Natural killer cell (primary cell): ENCODE results near the gene SERGEF. TPM values are rescaled to one million over a fixed set of nuclear protein-coding genes. Genes with fewer than 3 reads are reported as not detected.

Experiments
- ATAC-seq, 3 donors: fragments of 150-1000 bp in 2 of 3; fragments of 200-7000 bp in 1 of 3; cut with Tn5 transposase; 1 replicate in 1 of 3; 2 replicates in 2 of 3; pipeline ENCODE4 v1.10.0; 2021; ENCODE audit warnings: mild to moderate bottlenecking in 2 of 3, moderate library complexity in 2 of 3
- DNase-seq, 2 donors: peaks; one replicate each; pipeline versions ENCODE4 v3.0.0 to v3.0.0-alpha.2; 2013 to 2021; ENCODE audit warnings: mixed read lengths in 1 of 2
- H3K27ac ChIP-seq: one replicate; pipeline ENCODE4 v1.5.1; 2013; ENCODE audit warnings: mild to moderate bottlenecking, low read length
- H3K27me3 ChIP-seq: one replicate; pipeline ENCODE4 v1.6.1; 2013; ENCODE audit warnings: low read length; ENCODE audit not compliant: control insufficient read depth, insufficient read depth
- H3K36me3 ChIP-seq: one replicate; pipeline ENCODE4 v1.6.1; 2013; ENCODE audit warnings: low read length; ENCODE audit not compliant: control insufficient read depth, insufficient read depth
- H3K4me1 ChIP-seq: one replicate; pipeline ENCODE4 v1.6.1; 2013; ENCODE audit warnings: low read length; ENCODE audit not compliant: control insufficient read depth, insufficient read depth
- H3K4me3 ChIP-seq: one replicate; pipeline ENCODE4 v1.5.1; 2013; ENCODE audit warnings: low read length
- H3K9me3 ChIP-seq: one replicate; pipeline ENCODE4 v1.6.1; 2013; ENCODE audit warnings: low read length; ENCODE audit not compliant: control insufficient read depth, insufficient read depth
- H3K27ac Mint-ChIP-seq, 2 donors: one replicate each; pipeline ENCODE4 v1.8.0; 2022; ENCODE audit warnings: mild to moderate bottlenecking in 2 of 2, mixed read lengths in 2 of 2, moderate library complexity in 1 of 2
- H3K27me3 Mint-ChIP-seq, 2 donors: one replicate each; pipeline ENCODE4 v1.8.0; 2022; ENCODE audit warnings: low read depth in 2 of 2, mixed read lengths in 2 of 2
- H3K36me3 Mint-ChIP-seq: one replicate; pipeline ENCODE4 v1.8.0; 2022; ENCODE audit warnings: mixed read lengths
- H3K4me1 Mint-ChIP-seq, 2 donors: one replicate each; pipeline ENCODE4 v1.8.0; 2022; ENCODE audit warnings: mixed read lengths in 2 of 2
- H3K4me3 Mint-ChIP-seq: one replicate; pipeline ENCODE4 v1.8.0; 2022; ENCODE audit warnings: mild to moderate bottlenecking, moderate library complexity, mixed read lengths
- H3K9me3 Mint-ChIP-seq, 2 donors: one replicate each; pipeline ENCODE4 v1.8.0; 2022; ENCODE audit warnings: mixed read lengths in 2 of 2
- CTCF ChIP-seq: fragments of 200-600 bp; IDR thresholded peaks from one replicate; pipeline ENCODE4 v1.8.0; 2022; ENCODE audit warnings: antibody characterized with exemption
- WGBS: methylation state at CpG from one replicate; pipeline ENCODE4 v1.1.7; 2013; ENCODE audit warnings: missing lambda C conversion rate; ENCODE audit not compliant: insufficient coverage; 5-methylcytosine and 5-hydroxymethylcytosine counted together
- intact Hi-C: fragments of 100-400 bp; cut with micrococcal nuclease; formaldehyde crosslinking; loops from one replicate; pipeline ENCODE4 v1.14.2; 2022
- total RNA-seq, 4 donors: library from RNA; stranded (reverse); fragments of 120-200 nt in 1 of 4; gene quantifications; one replicate each; pipeline versions ENCODE4 v1.2.3 to v1.2.4, GENCODE V29; 2013 to 2022

Gene SERGEF
- total RNA-seq, 3 donors from 2014 or later (not counting 1 experiment from before 2014, with no cell fraction given), result 67.5 to 78.6 (median 69.4) TPM

GRCh38 chr11:17852246-17852645 lies 160.6 kb downstream of the SERGEF start:
- intact Hi-C loops, result no loop called here
- Histone ChIP-seq H3K4me3 (no peak overlapping the region), H3K9me3 (no peaks in the 10 kb centered on the region), H3K27ac (no peak overlapping the region), H3K36me3 (peaks cover 5% of the 10 kb centered on the region), H3K27me3 (no peaks in the 10 kb centered on the region), H3K4me1 (peaks cover 5% of the 10 kb centered on the region)
- H3K27me3 Mint-ChIP-seq, result no peaks in the 10 kb centered on the region
- no peaks in the 10 kb centered on the region for H3K9me3 Mint-ChIP-seq
- H3K4me1 Mint-ChIP-seq, result peaks cover 17% of the 10 kb centered on the region in 2 donors
- H3K4me3 Mint-ChIP-seq, result no peak overlapping the region
- peaks cover 3% of the 10 kb centered on the region for H3K36me3 Mint-ChIP-seq
- WGBS, result 95% methylated on average over 1 of the region's 1 CpG
- no peak overlapping the region for H3K27ac Mint-ChIP-seq
- DNase-seq (no peak), ATAC-seq (no peak)
- TF ChIP-seq CTCF, result no peak

DNA sequence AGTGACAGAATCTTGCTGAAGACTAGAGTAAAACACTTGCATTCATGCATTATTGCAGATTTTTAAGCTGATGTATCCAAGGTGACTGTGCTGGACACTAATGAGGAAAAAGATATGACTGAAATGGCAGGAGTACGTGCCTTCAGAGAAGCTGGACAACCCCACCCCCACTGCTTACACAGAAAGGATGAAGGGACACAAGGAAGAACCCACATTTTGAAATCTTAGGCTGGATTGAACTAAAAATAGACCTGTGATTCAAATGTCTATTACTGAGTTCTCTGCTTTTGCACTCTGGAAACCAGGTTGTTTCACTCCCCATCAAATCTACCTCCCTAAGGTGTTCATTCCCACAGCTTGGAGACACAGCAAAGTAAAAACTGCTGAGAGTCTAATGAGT lies 161.2 kb downstream of the SERGEF start:
- no peaks in the 10 kb centered on the region for H3K27me3 Mint-ChIP-seq
- intact Hi-C loops, result no loop called here

GRCh38 chr11:17850336-17850735 lies 162.5 kb downstream of the SERGEF start:
- Histone ChIP-seq H3K4me1 (no peaks in the 10 kb centered on the region), H3K27me3 (no peaks in the 10 kb centered on the region), H3K9me3 (no peaks in the 10 kb centered on the region), H3K27ac (no peak overlapping the region), H3K4me3 (no peak overlapping the region), H3K36me3 (peaks cover 10% of the 10 kb centered on the region)
- intact Hi-C loops, result no loop called here
- H3K27ac Mint-ChIP-seq, result no peak overlapping the region
- ATAC-seq (no peak), DNase-seq (no peak)
- H3K36me3 Mint-ChIP-seq, result no peaks in the 10 kb centered on the region
- H3K27me3 Mint-ChIP-seq, result no peaks in the 10 kb centered on the region
- no peaks in the 10 kb centered on the region for H3K9me3 Mint-ChIP-seq
- peaks cover 0 to under 1% of the 10 kb centered on the region in 2 donors for H3K4me1 Mint-ChIP-seq
- TF ChIP-seq CTCF, result no peak
- H3K4me3 Mint-ChIP-seq, result no peak overlapping the region
- 100% methylated on average over 1 of the region's 2 CpGs for WGBS

More for the DNA sequence above, 161.2 kb downstream of the SERGEF start:
- Mint-ChIP-seq H3K27ac (no peak overlapping the region), H3K4me3 (no peak overlapping the region), H3K4me1 (peaks cover 12 to 14% of the 10 kb centered on the region in 2 donors), H3K9me3 (no peaks in the 10 kb centered on the region), H3K36me3 (no peaks in the 10 kb centered on the region)
- Histone ChIP-seq H3K4me3 (no peak overlapping the region), H3K4me1 (peaks cover 5% of the 10 kb centered on the region), H3K36me3 (peaks cover 5% of the 10 kb centered on the region), H3K27ac (no peak overlapping the region), H3K27me3 (no peaks in the 10 kb centered on the region), H3K9me3 (no peaks in the 10 kb centered on the region)
- no peak for ATAC-seq
- WGBS, result 100% methylated on average over 1 of the region's 1 CpG
- no peak for DNase-seq
- no peak for TF ChIP-seq CTCF

- ATAC-seq (no peak), DNase-seq (no peak)
- H3K27me3 ChIP-seq, result no peaks in the 10 kb centered on the region
- H3K9me3 Mint-ChIP-seq, result no peaks in the 10 kb centered on the region
- no peaks in the 10 kb centered on the region for H3K4me1 ChIP-seq
- WGBS, result 95% methylated on average over 2 of the region's 2 CpGs
- H3K27ac ChIP-seq, result no peak overlapping the region
- H3K27me3 Mint-ChIP-seq, result no peaks in the 10 kb centered on the region
- no peaks in the 10 kb centered on the region for H3K9me3 ChIP-seq
- H3K36me3 Mint-ChIP-seq, result no peaks in the 10 kb centered on the region
- no peak overlapping the region for H3K4me3 ChIP-seq
- intact Hi-C loops, result no loop called here
- H3K36me3 ChIP-seq, result peaks cover 10% of the 10 kb centered on the region
- TF ChIP-seq CTCF, result no peak
- peaks cover 0 to under 1% of the 10 kb centered on the region in 2 donors for H3K4me1 Mint-ChIP-seq
- H3K4me3 Mint-ChIP-seq, result no peak overlapping the region
- no peak overlapping the region for H3K27ac Mint-ChIP-seq
Measured at GRCh38 chr11:17848715-17849114, 164.1 kb downstream of the SERGEF start.
